Activated CD8-positive, alpha-beta memory T cell treated with anti-CD3 and anti-CD28 coated beads, Interleukin-2, amount 50 U/mL, for 1 hour (primary cell): ENCODE measurements around the gene FAM78B.

Experiments used
- DNase-seq: peaks from one replicate; pipeline ENCODE4 v3.0.0-alpha.2; 2020; ENCODE audit errors: extremely low read depth

FAM78B gene

DNA sequence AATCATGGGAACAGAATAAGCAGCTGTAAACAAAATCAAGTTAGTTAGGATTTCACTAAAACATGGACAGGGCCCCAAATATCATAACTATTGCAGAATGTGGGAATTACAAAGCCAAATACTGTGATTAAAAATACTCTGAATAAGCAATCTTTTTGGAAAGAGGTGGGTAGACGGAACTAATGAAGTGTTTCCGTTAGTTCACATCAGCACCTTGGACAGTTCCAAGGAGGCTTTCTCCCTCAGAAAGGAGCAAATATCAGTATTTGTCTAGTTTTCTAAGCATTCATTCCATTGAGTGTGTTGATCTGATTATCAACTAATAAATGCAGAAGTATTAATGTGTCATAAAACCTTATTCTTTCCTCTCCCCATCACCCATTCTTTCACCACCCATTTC is 97.4 kb downstream of the FAM78B start:
- no peak for DNase-seq

DNA sequence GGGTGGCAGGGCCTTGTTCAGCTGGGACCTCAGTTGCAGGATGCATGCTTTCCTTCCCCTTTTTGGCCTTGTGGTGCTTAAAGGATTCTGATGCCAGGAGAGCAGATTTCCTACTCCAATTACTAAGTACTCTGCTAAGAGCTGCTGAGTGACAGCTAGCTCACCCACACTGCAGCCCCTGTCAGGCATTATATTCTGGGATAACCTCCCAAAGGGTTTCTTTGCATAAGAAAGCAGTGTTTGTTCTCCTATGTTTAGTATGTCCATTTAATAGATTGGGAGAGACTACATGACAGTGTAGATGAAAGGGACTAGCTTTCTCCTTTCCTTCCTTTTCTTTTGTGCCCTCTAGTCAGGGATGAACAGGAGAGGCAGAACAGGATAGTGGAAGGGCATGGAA is 100.7 kb downstream of the FAM78B start:
- no peak for DNase-seq

DNA sequence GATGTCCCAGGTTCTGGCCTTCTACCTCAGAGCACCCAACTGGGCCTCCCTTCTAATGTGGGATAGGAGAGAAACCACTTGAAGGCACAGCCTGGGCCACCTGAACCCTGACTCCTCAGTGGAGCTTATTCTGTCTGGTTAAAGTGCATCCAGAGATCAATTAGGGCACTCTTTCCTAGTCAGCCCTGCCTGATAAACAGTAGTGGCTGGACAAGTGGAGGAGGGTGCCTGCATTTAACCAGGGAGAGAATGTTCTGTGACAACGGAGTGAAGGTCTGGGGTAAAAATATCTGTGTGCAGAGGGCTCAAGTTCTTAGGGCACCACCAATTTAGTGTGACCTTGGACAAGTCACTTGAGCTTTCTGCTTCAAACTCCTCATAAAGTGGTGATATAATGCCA is 101.8 kb downstream of the FAM78B start:
- DNase-seq = no peak

DNA sequence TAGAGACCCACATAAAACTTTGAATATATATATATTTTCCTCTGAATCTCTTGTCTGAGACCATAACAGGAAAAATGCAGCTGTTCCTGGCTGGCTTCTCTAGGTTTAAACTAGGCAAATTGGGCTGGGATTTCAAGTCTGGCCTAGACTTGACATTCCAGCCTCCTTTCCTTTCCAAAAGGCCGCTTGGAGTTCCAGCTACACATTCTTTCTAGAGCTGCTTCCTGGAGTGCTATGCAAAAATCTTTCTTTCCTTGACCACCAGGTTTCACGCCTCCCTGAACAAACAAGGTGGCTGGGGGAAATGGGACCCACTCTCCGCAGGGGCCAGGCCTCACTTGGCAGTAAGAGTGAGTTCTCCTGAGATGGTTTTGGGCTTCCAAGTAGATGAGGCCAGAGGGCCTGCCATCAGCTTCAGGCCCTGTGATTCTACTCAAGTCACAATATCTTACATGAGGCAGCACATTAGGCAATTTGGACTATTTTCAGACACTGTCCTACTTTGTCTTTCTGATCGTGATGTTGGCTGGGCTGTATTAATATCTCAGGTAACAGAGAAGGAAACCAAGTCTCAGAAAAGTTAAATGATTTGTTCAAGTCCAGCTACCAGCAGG is 102.4 kb downstream of the FAM78B start:
- DNase-seq = no peak

DNA sequence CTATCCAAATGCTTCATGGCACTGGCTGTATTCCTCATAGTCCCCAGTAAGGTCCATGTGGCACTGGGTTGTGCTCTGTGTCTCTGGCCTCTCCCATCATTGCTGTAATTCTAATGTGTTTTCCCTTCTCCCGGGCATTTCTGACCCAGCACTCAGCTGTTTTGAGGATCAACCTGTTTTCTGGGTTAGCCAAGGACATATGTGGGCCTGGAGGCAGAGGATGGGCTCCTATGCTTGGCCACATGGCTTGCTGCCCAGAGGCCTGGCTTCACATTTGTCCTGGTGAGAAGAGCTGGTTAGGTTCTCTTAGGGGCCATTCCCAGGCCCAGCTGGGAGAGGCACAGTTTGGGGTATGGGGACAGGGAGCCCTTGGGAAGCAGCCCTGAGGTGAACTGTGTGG is 103.1 kb downstream of the FAM78B start:
- DNase-seq = no peak

DNA sequence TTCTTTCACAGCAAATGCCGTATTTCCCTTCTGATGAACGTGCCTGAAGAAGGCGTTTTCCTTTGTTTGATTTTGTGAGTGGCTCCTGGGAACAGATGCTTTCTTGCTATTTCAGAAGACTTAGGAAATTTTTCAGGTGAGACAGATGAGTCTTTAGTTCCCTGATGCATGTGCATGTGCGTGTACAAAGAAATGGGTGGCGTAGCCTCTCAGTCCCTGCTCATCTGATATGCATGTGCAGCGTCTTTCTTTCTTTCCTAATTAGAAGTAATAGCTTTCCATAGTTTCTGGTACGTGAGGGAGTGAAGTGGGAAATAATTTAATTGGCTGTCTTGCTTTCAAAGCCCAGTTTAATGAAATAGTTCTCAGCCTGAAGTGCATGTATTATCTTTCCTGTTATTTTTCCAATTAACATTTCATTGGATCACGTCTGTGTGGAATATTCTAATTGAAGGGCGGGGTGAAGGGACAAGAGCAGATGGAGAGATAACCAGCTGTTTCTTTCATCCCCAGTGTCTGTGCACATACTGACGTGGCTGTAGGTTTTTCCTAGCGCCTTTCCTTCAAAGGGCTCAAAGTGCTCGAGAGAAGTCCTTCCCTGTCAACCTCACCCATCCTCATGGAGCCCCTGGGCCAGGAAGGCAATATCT is 104.3 kb downstream of the FAM78B start:
- no peak for DNase-seq

DNA sequence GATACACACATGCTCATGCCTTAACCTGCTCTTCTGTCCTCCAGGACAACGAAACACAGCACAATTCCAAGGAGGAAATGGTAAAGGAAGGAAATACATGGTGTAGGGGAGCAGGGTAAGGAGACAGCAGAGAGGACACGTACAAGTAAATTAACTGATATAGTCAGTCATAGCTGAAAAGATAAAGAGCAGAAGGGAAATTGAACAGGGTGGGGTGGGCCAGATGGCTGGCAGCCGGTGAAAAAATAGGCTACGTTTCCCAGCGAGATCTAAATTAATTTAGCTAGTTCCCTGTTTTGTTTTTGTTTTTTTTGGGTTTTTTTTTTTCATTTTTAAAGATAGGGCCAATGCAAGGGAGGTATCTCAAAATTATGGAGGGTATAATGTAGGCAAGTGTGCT is 109.2 kb downstream of the FAM78B start:
- DNase-seq = no peak

DNA sequence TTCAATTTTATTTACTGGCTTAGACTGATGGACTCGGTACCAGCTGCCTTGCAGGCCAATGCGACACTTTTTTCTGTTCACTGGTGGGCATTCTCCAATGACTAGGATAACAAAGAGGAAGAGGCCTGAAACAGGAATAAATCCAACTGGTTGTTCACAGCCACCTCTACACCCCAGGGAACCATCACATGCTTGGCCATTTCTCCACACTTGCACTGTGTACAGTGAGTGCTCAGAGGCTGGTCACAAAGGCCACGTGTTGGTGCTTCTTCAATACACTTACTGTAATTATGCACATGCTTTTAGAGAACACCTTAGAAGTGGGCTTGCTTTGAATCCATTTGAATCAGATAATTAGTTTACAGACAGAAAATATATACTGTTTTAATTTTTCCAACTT is 113.4 kb downstream of the FAM78B start:
- DNase-seq = no peak

DNA sequence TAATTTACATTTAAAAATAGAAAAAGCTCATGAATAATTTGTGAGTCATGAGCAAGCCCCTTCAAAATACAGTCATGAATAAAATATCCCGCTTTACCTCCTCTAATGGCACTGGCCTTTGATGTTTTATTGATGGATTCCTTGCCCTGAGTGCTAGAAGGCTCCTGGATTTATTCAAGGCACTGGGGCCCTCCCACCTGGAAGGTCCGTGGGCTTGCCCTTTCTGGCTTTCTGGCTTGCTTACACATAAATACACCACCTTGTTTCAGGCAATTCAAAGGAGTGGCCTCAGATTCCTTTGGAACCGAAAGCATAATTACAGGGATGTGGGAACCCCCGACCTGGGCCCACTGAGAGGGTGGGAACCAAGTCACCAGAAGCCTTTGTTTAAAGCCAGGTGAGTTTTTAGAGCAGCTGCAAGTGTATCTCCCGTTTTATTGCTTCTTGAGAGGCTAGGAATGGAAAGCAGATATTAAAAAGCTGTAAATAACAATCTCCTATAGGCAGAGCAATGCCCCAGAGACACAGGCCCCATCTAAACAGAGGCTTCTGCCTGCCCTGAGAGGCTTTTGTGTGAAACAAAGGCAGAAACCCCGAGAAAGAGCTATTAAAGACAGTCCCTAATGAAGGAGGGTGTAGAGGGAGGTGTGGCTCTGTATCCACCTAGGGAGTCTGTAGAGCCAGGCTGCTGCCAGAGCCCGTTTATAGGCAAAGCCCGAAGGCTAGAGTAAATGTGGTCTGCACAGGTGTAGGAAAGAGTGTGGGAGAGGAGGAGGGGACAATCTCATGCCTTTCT is 126.4 kb downstream of the FAM78B start:
- DNase-seq = no peak

DNA sequence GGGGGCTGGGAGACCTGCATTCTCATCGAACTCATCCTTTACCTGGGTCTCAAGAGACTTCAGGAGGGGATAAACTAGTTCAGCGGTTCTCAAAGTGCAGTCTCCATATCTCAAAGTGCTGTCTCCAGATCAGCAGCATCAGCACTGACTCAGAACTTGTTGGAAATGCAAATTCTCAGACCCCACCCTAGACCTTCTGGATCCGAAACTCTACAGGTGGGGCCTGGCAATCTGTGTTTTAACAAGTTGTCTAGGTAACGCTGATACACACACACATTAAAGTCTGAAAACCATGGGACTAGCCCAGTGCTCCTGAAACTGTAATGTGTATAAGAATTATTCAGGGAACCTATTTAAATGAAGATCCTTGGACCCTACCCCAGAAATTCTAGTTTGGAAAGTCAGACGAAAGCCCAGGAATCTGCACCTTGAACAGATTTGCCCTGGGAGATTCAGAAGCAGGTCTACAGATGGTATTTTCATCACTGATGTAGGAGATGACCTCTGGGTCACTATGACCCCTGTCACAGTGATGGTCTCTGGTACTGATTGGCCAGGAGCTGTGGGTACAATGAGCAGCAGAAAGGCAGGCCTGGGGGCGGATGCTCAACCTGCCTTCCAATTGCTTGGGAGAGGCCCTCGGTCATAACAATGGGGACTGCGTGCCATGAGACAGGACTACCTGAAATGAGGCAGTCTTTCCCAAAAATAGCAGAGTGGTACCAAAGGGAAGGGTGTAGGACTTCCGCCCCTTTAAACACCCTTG is 127.2 kb downstream of the FAM78B start:
- no peak for DNase-seq

DNA sequence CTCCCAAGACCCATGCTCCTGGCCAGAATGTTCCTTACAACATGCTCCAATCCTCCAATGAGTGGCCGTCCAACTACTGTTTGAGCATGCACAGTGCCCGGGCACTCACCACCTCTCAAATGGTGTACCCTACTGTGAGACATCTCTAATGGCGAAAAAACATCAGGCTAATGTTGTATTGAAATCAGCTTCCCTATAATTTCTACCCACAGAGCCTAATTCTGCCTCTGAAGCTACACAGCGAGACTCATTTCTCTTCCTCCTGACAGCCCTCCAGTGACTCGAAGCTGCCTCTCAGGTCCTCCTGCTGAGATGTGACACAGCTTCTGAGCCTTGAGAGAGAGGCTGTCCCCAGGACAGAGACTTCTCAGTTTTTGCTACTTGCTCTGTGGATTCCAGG is 130.7 kb downstream of the FAM78B start:
- DNase-seq = no peak

DNA sequence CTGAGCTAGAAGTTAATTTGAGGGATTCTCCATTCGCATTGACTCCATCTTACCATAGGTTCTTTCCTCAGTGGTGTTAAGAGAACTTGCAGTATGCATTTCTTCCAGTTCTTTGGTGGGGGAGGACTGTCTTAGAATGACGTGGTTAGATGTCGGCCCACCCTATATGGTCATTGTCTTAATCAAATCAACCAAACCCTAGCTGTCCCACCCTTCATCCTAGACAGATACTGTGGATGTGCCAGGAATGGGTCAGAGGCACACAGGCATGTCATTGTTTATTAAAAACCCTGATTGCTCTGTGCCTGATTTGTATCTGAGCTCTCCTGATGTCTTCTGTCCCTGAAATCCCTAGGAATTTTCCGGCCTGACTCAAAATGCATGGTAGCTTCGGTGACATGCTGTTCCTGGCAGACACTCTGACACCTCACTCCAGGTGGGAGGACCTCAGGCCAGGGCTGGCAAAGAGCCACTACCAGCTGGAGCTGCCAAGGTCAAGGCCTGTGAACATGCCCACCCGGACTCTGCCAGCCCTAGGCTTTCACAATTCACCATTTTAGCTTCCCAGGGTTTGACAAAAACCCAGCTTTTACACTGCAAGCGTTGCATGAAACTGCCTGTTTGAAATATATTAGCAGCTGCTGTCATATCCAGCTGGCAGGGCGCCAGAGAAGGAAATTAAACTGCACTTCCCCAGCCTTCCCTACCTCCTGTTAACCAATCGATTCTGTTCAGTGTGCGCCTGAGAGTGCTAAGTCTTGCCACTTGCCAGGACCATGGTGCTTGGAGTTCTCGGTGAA is 134.0 kb downstream of the FAM78B start:
- DNase-seq = no peak

DNA sequence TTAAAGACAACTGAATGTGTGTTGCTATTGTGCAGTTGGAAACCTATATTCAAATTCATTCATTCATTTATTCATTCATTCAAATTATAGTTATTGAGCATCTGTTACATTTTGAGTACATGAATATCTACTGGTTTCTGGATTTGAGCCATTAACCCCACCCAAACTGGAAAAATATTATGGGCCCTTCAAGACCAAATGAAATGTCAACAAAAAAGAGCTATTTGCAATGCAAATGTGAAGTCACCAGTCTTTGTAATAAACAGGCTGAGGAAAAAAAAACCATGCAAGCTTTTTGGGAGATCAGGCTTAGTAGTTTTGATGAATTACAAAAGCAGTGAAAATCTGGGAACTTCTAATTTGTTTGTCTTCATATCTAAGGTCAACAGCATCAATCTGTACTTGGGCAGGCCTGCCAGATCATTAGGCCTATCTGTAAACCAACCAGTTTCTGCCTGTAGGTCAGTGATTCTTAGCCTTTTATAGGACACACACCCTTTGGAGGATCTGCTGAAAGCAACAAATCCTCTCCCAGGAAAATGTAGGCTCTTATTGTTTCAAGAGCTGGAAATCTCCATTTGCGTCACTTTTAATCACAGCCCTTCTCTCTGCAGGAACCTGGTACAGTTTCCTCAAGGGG is 134.7 kb downstream of the FAM78B start:
- no peak for DNase-seq

DNA sequence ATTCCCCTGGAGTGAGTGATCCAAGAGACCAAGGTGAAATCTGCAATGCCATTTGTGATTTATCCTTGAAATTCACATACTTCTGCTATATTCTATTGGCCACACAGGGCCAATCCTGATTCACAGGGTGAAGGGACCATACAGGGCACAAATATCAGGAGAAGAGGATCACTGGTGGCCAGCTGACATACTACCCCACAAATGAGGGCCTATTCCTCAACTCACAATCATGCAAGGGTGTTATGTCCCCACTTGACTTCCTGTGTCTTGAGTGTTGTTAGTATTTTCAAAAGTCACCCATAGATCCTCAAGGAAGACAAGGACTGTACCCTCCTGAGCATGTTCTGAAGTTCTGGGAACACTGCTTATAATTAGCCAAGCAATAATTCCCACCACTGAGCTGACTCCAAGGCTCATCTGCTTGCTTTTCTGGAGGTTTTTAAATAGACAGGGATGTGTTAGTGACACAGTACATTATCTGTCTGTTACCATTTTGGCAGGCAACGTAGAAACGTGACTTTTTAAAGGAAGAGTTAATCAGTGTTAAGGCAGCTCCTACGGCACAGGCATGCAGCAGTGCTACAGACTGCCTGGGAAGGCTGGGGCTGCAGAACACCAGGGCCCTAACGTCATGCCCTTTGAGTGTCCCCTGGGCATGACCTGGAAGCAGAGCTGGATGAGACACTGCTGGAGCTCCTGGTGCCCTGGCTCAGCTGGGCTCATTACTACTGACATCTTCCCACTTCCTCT is 137.4 kb downstream of the FAM78B start:
- no peak for DNase-seq

DNA sequence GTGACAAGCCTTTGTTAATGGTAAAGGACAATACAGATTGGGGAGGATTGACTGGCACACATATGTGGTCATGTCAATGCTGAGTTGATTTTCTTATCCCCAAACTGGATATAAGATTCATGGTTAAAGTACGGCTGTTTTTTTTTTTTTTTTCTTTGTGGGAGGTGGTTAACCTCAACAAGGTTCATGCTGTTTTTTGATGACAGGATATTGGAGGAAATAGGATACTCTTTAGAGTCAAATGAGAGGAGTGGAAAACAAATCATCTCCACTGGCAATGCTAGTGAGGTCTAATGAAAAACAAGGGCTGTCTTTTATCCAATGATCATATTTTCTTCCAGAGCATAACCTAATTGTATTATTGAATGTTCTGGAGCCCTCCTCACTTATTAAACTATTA is 140.2 kb downstream of the FAM78B start:
- no peak for DNase-seq

DNA sequence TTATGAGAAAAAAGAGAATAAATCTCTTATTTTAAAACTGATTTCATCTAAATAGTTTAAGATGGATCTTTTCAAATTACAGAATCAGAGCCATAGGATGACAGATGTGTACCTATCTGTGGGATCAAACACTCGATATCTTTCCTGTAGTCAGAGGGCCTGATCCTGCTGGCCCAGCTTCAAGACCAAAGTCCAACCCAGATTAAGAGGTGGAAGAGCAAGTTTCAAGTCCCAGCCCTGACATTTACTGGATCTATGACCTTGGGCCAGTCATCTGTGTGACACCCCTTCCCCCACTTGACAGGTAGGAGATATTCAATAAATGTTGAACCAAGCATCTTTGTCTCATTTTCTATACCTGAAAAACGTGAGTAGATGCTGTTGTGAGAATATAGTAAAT is 140.7 kb downstream of the FAM78B start:
- DNase-seq = no peak

DNA sequence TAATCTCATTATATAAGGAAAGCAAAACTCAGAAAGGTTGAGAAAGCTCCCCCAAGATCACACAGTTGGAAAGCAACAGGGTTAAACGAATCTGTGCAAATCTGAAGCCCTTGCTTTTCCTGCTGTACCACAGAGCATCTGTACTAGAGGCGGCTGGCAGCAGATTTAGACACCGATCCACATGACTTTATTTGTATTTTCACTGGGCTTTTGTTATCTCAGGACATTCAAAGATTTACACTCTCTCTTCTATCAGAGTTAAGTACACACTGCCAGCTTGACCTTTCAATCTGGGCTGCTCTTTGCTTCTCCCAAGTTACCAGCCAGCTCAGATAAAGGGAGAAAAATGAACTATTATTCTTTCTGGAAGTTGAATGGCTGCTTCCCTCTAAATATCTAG is 146.6 kb downstream of the FAM78B start:
- DNase-seq = no peak
